Sigmoid colon (tissue), 7 donors: Measurements from ENCODE around the gene KATNAL2. TPM values are rescaled to one million over a fixed set of nuclear protein-coding genes. Genes with fewer than 3 reads are reported as not detected.
"Not testable (repeated sequence)": the region's sequence is repeated elsewhere in the genome, so short reads cannot be mapped to it uniquely, and the experiment has no call there.

Experiments
- DNase-seq: peaks from one replicate; pipeline ENCODE4 v3.0.0-alpha.2; 2019
- H3K27ac ChIP-seq, 4 donors: fragments of 200-600 bp; sonication (generic); one replicate each; pipeline ENCODE4 v1.5.1; 2016 to 2019; ENCODE audit warnings: mild to moderate bottlenecking in 1 of 4
- H3K27me3 ChIP-seq, 3 donors: fragments of 200-600 bp; sonication (generic); one replicate each; pipeline ENCODE4 v1.5.1; 2019; ENCODE audit warnings: mild to moderate bottlenecking in 1 of 3
- H3K36me3 ChIP-seq, 4 donors: fragments of 200-600 bp; sonication (generic); one replicate each; pipeline ENCODE4 v1.5.1; 2016 to 2019
- H3K4me1 ChIP-seq, 4 donors: fragments of 200-600 bp; sonication (generic); one replicate each; pipeline ENCODE4 v1.5.1; 2017 to 2019
- H3K4me3 ChIP-seq, 4 donors: fragments of 200-600 bp; sonication (generic); one replicate each; pipeline ENCODE4 v1.5.1; 2017 to 2019; ENCODE audit warnings: mild to moderate bottlenecking in 2 of 4, moderate library complexity in 1 of 4
- H3K9me3 ChIP-seq, 4 donors: fragments of 200-600 bp in 3 of 4; sonication (generic) in 3 of 4; one replicate each; pipeline versions ENCODE4 v1.5.1 to v1.6.1; 2013 to 2019
- EP300 ChIP-seq, 4 donors: sonication (generic); formaldehyde crosslinking; IDR thresholded peaks; one replicate each; pipeline ENCODE4 v1.6.1; 2017; ENCODE audit warnings: antibody characterized with exemption in 4 of 4
- POLR2A ChIP-seq, 2 donors: fragments of 450-650 bp; IDR thresholded peaks; one replicate each; pipeline ENCODE4 v1.6.1; 2016; ENCODE audit warnings: antibody characterized with exemption in 2 of 2, mild to moderate bottlenecking in 2 of 2, moderate library complexity in 2 of 2
- POLR2AphosphoS5 ChIP-seq, 4 donors: sonication (generic); formaldehyde crosslinking; IDR thresholded peaks; one replicate each; pipeline ENCODE4 v1.6.1; 2017; ENCODE audit warnings: antibody characterized with exemption in 4 of 4
- WGBS, 2 donors: extraction: QIAGEN DNeasy Blood & Tissue Kit; methylation state at CpG; one replicate each; pipeline ENCODE4 v1.1.7; 2013; 5-methylcytosine and 5-hydroxymethylcytosine counted together
- intact Hi-C: fragments of 100-400 bp; cut with DNase I; formaldehyde crosslinking; loops from one replicate; pipeline ENCODE4 v1.15.1; 2023
- polyA plus RNA-seq, 3 donors: library from polyadenylated mRNA; stranded (reverse); fragments of 200-250 nt; gene quantifications; one replicate each; pipeline ENCODE4 v1.2.3, GENCODE V29; 2013
- total RNA-seq, 4 donors: library from RNA; depleted of rRNA; stranded (reverse); fragments of >200 nt; gene quantifications; one replicate each; pipeline ENCODE4 v1.1.0, GENCODE V29; 2016
- TF ChIP-seq, protein P1 (sequence below), 4 experiments: fragments of 450-650 bp in 3 of 4; fragments of 200-600 bp in 1 of 4; IDR thresholded peaks; one replicate each; pipeline ENCODE4 v1.5.1; 2016 to 2019; ENCODE audit warnings: antibody characterized with exemption in 4 of 4, mild to moderate bottlenecking in 3 of 4, moderate library complexity in 2 of 4
- donor health status: healthy with polysubstance abuse.
- donor health status: Bipolar disorder and iron deficiency.
- donor health status: healthy.

The KATNAL2 gene
- total and polyA plus RNA-seq, 7 donors: 0.60 to 18.8 (median 2.5) TPM

DNA sequence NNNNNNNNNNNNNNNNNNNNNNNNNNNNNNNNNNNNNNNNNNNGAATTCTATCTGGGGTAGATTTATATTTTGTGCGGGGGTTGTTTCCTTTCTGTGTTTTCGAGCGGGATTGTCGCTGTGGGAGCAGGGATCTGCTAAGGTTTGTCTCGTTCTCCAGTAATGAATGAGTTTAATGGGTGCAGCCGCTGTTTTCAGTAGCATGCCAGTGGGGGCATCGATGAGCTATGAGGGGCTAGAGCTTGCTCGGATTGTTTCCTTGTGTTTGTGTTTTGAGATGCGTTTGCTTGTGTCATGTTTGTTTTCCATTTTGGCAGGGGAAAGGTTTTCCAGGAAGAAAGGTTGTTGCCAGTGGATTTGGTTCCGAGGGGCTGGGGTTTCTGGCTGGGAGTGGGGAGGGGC lies 102.5 kb downstream of the KATNAL2 start:
- intact Hi-C loops, H3K27ac ChIP-seq, H3K4me1 ChIP-seq, H3K9me3 ChIP-seq, H3K27me3 ChIP-seq, H3K4me3 ChIP-seq, H3K36me3 ChIP-seq, DNase-seq: not testable (repeated sequence)
- WGBS, 2 donors: no CpG with 5 or more reads among the region's 10 CpGs

GRCh38 chr18:47020757-47021156 lies 103.4 kb downstream of the KATNAL2 start:
- WGBS, 2 donors: no CpG with 5 or more reads among the region's 19 CpGs
- DNase-seq, H3K27ac ChIP-seq, H3K27me3 ChIP-seq, H3K9me3 ChIP-seq, intact Hi-C loops, H3K4me3 ChIP-seq, H3K36me3 ChIP-seq, H3K4me1 ChIP-seq: not testable (repeated sequence)

DNA sequence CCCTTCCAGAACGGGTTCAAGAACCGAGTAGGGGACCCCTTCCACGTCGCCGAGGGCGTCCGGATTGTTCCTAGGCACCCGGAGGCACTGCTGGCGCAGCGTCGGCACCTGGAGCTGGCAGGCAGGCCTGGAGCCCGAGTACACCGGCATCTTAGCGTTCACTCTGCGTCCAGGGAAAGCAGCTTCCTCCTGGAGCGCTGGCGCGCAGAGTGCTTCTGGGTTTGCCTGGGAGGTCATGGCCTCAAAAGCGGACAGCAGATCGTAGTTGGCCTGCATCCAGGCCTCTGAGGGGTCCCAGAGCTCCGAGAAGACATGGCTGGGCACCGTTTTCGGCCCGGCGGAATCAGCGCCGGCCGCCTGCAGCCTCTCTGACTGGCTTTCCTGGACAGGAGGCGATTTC lies 105.4 kb downstream of the KATNAL2 start:
- WGBS, 2 donors: 95 to 97% methylated on average over 9 of the region's 29 CpGs
- H3K27ac ChIP-seq, H3K27me3 ChIP-seq, H3K9me3 ChIP-seq, intact Hi-C loops, H3K4me3 ChIP-seq, H3K4me1 ChIP-seq, DNase-seq, H3K36me3 ChIP-seq: not testable (repeated sequence)

- H3K27me3 ChIP-seq, intact Hi-C loops, H3K4me3 ChIP-seq, DNase-seq, H3K4me1 ChIP-seq, H3K27ac ChIP-seq, H3K9me3 ChIP-seq, H3K36me3 ChIP-seq: not testable (repeated sequence)
- WGBS, 2 donors: no CpG with 5 or more reads among the region's 55 CpGs
Measured at GRCh38 chr18:47023769-47024465, 106.5 kb downstream of the KATNAL2 start.

- WGBS, 2 donors: 82 to 98% methylated on average over 5 to 6 of the region's 17 CpGs
- H3K4me1 ChIP-seq, H3K27ac ChIP-seq, intact Hi-C loops, H3K9me3 ChIP-seq, H3K36me3 ChIP-seq, DNase-seq, H3K4me3 ChIP-seq, H3K27me3 ChIP-seq: not testable (repeated sequence)
Measured at GRCh38 chr18:47025557-47026174, 108.3 kb downstream of the KATNAL2 start.

GRCh38 chr18:47028738-47029137 lies 111.3 kb downstream of the KATNAL2 start:
- H3K4me1 ChIP-seq, H3K36me3 ChIP-seq, DNase-seq, H3K27me3 ChIP-seq, H3K4me3 ChIP-seq, intact Hi-C loops, H3K9me3 ChIP-seq, H3K27ac ChIP-seq: not testable (repeated sequence)
- WGBS, 2 donors: 93 to 96% methylated on average over 9 of the region's 29 CpGs

DNA sequence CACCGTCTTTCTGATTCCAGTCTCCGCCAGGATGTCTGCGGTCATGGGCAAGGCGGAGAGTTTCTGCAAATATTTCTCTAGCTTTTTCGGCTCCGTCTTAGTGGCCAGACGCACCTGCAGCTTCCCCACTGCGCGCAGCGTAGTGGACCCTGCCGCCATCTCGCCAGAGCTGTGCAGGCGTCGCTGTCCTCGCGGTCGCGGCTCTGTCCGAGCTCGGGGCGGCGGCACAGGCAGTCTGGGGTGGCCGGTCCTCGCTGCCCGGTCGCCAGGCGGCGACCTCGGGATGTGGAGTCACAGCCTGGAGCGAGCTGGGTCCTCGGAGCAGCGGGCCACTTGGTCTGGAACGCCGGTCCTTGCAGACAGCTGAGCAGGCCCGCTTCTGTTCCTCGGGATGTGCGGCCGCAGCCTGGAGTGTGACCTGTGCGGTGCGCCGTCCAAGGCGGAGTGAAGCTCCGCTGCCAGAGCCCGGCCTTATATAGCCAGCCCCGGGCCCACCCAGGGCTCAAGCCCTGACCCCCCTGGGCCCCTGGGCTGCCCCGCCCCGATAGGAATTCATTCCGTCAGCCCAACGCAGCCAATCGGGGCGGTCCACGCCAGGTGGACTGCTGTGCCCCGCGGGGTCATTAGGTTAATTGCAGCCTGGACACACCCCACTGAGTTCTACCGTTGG lies 112.4 kb downstream of the KATNAL2 start:
- H3K36me3 ChIP-seq, H3K4me1 ChIP-seq, H3K27me3 ChIP-seq, DNase-seq, H3K9me3 ChIP-seq, intact Hi-C loops, H3K4me3 ChIP-seq, H3K27ac ChIP-seq: not testable (repeated sequence)
- WGBS, 2 donors: no CpG with 5 or more reads among the region's 55 CpGs

DNA sequence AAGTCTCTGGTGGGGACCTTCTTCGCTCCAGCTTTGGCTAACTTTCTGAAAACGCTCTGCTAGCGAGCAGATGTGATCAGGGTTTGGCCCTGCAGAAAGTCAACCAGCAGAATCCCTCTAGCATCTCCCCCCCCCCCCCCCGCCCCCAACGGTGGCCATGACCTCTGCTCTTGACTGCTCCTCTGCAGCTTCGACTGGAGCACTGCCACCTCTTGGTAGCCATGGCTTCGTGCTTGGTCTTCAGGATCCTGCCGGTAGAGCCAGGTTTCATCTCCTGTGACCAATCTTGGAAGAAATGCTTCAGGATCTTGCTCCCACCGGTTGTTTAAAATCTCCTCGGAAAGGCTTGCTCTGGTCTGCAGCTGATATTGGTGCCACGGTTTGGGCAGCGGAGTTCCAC lies 113.5 kb downstream of the KATNAL2 start:
- 89 to 94% methylated on average over 4 to 5 of the region's 12 CpGs for WGBS, 2 donors
- intact Hi-C loops, H3K4me1 ChIP-seq, H3K9me3 ChIP-seq, DNase-seq, H3K27me3 ChIP-seq, H3K4me3 ChIP-seq, H3K27ac ChIP-seq, H3K36me3 ChIP-seq: not testable (repeated sequence)

GRCh38 chr18:47032945-47033344 lies 115.5 kb downstream of the KATNAL2 start:
- 93 to 94% methylated on average over 19 of the region's 19 CpGs for WGBS, 2 donors
- intact Hi-C loops: no loop called here

DNA sequence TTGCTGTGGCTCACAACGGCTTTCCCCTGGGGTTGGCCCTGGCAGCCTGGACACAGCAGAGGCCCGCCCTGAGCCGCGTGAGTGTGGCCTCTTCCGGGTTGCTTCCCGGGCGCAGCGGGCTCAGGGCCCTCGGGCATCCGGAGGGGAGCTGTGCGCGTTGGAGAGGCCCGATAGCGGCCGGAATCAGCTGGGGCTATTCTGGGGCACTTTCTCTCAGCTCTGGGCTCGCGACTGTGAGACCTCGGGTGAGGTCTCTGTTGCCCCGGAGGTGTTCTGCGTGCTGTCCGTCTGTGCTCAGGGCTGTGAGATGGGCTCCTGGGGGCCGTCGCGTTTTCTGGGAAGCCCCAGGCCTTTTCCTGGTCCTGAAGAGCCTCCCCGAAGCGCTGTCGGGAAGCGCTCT lies 117.2 kb downstream of the KATNAL2 start:
- H3K27ac ChIP-seq, H3K4me1 ChIP-seq, H3K27me3 ChIP-seq, intact Hi-C loops, H3K36me3 ChIP-seq, H3K4me3 ChIP-seq, H3K9me3 ChIP-seq, DNase-seq: not testable (repeated sequence)
- WGBS, 2 donors: 95 to 97% methylated on average over 28 of the region's 28 CpGs

More at GRCh38 chr18:47032945-47033344, 115.5 kb downstream of the KATNAL2 start:
- TF ChIP-seq POLR2A (IDR thresholded peaks at IDR 0.05) (no peak), EP300 (IDR thresholded peaks at IDR 0.05) (no peak), POLR2AphosphoS5 (IDR thresholded peaks at IDR 0.05) (no peak)
- TF ChIP-seq, protein P1, sequence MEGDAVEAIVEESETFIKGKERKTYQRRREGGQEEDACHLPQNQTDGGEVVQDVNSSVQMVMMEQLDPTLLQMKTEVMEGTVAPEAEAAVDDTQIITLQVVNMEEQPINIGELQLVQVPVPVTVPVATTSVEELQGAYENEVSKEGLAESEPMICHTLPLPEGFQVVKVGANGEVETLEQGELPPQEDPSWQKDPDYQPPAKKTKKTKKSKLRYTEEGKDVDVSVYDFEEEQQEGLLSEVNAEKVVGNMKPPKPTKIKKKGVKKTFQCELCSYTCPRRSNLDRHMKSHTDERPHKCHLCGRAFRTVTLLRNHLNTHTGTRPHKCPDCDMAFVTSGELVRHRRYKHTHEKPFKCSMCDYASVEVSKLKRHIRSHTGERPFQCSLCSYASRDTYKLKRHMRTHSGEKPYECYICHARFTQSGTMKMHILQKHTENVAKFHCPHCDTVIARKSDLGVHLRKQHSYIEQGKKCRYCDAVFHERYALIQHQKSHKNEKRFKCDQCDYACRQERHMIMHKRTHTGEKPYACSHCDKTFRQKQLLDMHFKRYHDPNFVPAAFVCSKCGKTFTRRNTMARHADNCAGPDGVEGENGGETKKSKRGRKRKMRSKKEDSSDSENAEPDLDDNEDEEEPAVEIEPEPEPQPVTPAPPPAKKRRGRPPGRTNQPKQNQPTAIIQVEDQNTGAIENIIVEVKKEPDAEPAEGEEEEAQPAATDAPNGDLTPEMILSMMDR (IDR thresholded peaks at IDR 0.05): no peak
- no peaks in the 10 kb centered on the region for H3K36me3 ChIP-seq
- no peak overlapping the region for H3K27ac ChIP-seq
- H3K4me3 ChIP-seq: no peak overlapping the region
- no peaks in the 10 kb centered on the region for H3K27me3 ChIP-seq
- no peak for DNase-seq
- peaks cover 0 to 3% (median 0%) of the 10 kb centered on the region in 4 donors for H3K9me3 ChIP-seq
- no peaks in the 10 kb centered on the region for H3K4me1 ChIP-seq
